CD4-positive, alpha-beta T cell (primary cell): ENCODE measurements around the gene DAPK2. TPM values are rescaled to one million over a fixed set of nuclear protein-coding genes. Genes with fewer than 3 reads are reported as not detected.

Experiments used
- ATAC-seq: fragments of 200-7000 bp; cut with Tn5 transposase; one replicate; pipeline ENCODE4 v1.10.0; 2022; ENCODE audit warnings: mild to moderate bottlenecking; ENCODE audit not compliant: poor library complexity
- CTCF ChIA-PET: fragments of 350-600 bp; sonication (Branson Sonifier 250); formaldehyde crosslinking; loops from one replicate; lab custom pipeline; 2021; ENCODE audit warnings: antibody characterized with exemption, inconsistent platforms; lab: Charles Lee
- POLR2A ChIA-PET: fragments of 350-600 bp; sonication (Branson Sonifier 250); formaldehyde crosslinking; loops from one replicate; lab custom pipeline; 2021; ENCODE audit warnings: antibody characterized with exemption, inconsistent platforms; lab: Charles Lee
- DNase-seq, 14 experiments: peaks; one replicate each; pipeline ENCODE4 v3.0.0-alpha.2; 2013 to 2020; ENCODE audit warnings: mixed read lengths in 2 of 14
- H3K27ac ChIP-seq, 2 donors: one replicate each; pipeline versions ENCODE4 v1.5.1 to v1.7.0; 2013; ENCODE audit warnings: low read length in 2 of 2, low read depth in 1 of 2, mild to moderate bottlenecking in 1 of 2
- H3K27me3 ChIP-seq, 2 experiments: 1 replicate in 1 of 2; 2 replicates in 1 of 2; pipeline versions ENCODE4 v1.6.1 to v1.7.0; 2013; ENCODE audit warnings: low read length in 2 of 2, control low read depth in 1 of 2, mild to moderate bottlenecking in 1 of 2, moderate library complexity in 1 of 2; ENCODE audit not compliant: insufficient read depth in 2 of 2, control insufficient read depth in 1 of 2
- H3K36me3 ChIP-seq: one replicate; pipeline ENCODE4 v1.6.1; 2013; ENCODE audit warnings: low read length, control low read depth; ENCODE audit not compliant: insufficient read depth
- H3K4me1 ChIP-seq: one replicate; pipeline ENCODE4 v1.6.1; 2013; ENCODE audit warnings: low read length, control low read depth; ENCODE audit not compliant: insufficient read depth
- H3K4me3 ChIP-seq: one replicate; pipeline ENCODE4 v1.5.1; 2013; ENCODE audit warnings: mild to moderate bottlenecking, low read length, moderate library complexity
- H3K9me3 ChIP-seq, 2 experiments: 1 replicate in 1 of 2; 2 replicates in 1 of 2; pipeline versions ENCODE4 v1.6.1 to v1.7.0; 2013; ENCODE audit warnings: low read length in 2 of 2, mild to moderate bottlenecking in 2 of 2, control low read depth in 1 of 2, moderate library complexity in 1 of 2; ENCODE audit not compliant: control insufficient read depth in 1 of 2, insufficient read depth in 1 of 2
- H3K27ac Mint-ChIP-seq: one replicate; pipeline ENCODE4 v1.8.0; 2020; ENCODE audit warnings: mixed read lengths
- H3K27me3 Mint-ChIP-seq: one replicate; pipeline ENCODE4 v1.8.0; 2021; ENCODE audit warnings: mixed read lengths
- H3K36me3 Mint-ChIP-seq: one replicate; pipeline ENCODE4 v1.8.0; 2021; ENCODE audit warnings: low read depth, mixed read lengths
- H3K4me1 Mint-ChIP-seq: one replicate; pipeline ENCODE4 v1.8.0; 2021; ENCODE audit warnings: low read depth, mixed read lengths
- H3K4me3 Mint-ChIP-seq: one replicate; pipeline ENCODE4 v1.8.0; 2020; ENCODE audit warnings: mild to moderate bottlenecking, mixed read lengths
- H3K9me3 Mint-ChIP-seq: one replicate; pipeline ENCODE4 v1.8.0; 2020; ENCODE audit warnings: mixed read lengths
- CTCF ChIP-seq: fragments of 200-600 bp; IDR thresholded peaks from one replicate; pipeline ENCODE4 v1.8.0; 2022; ENCODE audit warnings: antibody characterized with exemption, mild to moderate bottlenecking
- intact Hi-C, 2 experiments: fragments of 100-400 bp; cut with DNase I in 1 of 2; cut with micrococcal nuclease in 1 of 2; formaldehyde crosslinking; loops; one replicate each; pipeline versions ENCODE4 v1.15.1 to v1.9.0; 2023 to 2025; cut with DNase I, micrococcal nuclease
- total RNA-seq, 174 experiments: library from RNA in 2 of 174; stranded (reverse) in 2 of 174; gene quantifications; one replicate each; pipeline ENCODE4 v1.2.3 and lab custom pipeline; 2021 to 2026

Gene DAPK2
- total RNA-seq, 2 experiments from 2014 or later: 1.3 to 1.6 TPM

GRCh38 chr15:64004587-64004986, 41.7 kb downstream of the DAPK2 start:
- ATAC-seq: no peak
- no peak overlapping the region for H3K4me3 ChIP-seq
- TF ChIP-seq CTCF: no peak
- no peak overlapping the region for H3K27ac ChIP-seq
- Mint-ChIP-seq H3K27ac (no peak overlapping the region), H3K27me3 (no peaks in the 10 kb centered on the region), H3K4me3 (no peak overlapping the region), H3K9me3 (no peaks in the 10 kb centered on the region), H3K4me1 (peaks cover 20% of the 10 kb centered on the region), H3K36me3 (no peaks in the 10 kb centered on the region)
- CTCF ChIA-PET: no interaction called here
- peaks cover 15% of the 10 kb centered on the region for H3K4me1 ChIP-seq
- H3K9me3 ChIP-seq: no peaks in the 10 kb centered on the region
- H3K27me3 ChIP-seq: no peaks in the 10 kb centered on the region
- POLR2A ChIA-PET: no interaction called here
- no peaks in the 10 kb centered on the region for H3K36me3 ChIP-seq
- DNase-seq: no peak
- intact Hi-C loops: no loop called here

- Histone ChIP-seq H3K27ac (no peak overlapping the region), H3K36me3 (no peaks in the 10 kb centered on the region), H3K4me3 (no peak overlapping the region), H3K9me3 (no peaks in the 10 kb centered on the region), H3K4me1 (peaks cover 12% of the 10 kb centered on the region), H3K27me3 (no peaks in the 10 kb centered on the region)
- intact Hi-C loops: no loop called here
- ATAC-seq: no peak
- Mint-ChIP-seq H3K9me3 (no peaks in the 10 kb centered on the region), H3K36me3 (no peaks in the 10 kb centered on the region), H3K27ac (no peak overlapping the region), H3K27me3 (no peaks in the 10 kb centered on the region), H3K4me1 (peaks cover 18% of the 10 kb centered on the region), H3K4me3 (no peak overlapping the region)
- CTCF ChIA-PET: no interaction called here
- POLR2A ChIA-PET: no interaction called here
- DNase-seq: no peak
- TF ChIP-seq CTCF: no peak
Measured at GRCh38 chr15:64004056-64004455, 42.2 kb downstream of the DAPK2 start.

- H3K27ac Mint-ChIP-seq: no peak overlapping the region
- no peak overlapping the region for H3K27ac ChIP-seq
Measured at GRCh38 chr15:64003182-64003581, 43.1 kb downstream of the DAPK2 start.

More at GRCh38 chr15:64003182-64003581, 43.1 kb downstream of the DAPK2 start:
- no peaks in the 10 kb centered on the region for H3K27me3 ChIP-seq
- ChIA-PET CTCF (interaction anchor here (1.4 kb wide), 1 partner anchor 44 kb away, joined by 3 read pairs; no protein-coding TSS in a partner anchor), POLR2A (no interaction called here)
- intact Hi-C loops: no loop called here
- ATAC-seq (no peak), DNase-seq (no peak)
- Mint-ChIP-seq H3K27me3 (no peaks in the 10 kb centered on the region), H3K4me3 (no peak overlapping the region), H3K9me3 (no peaks in the 10 kb centered on the region), H3K36me3 (no peaks in the 10 kb centered on the region), H3K4me1 (peaks cover 21% of the 10 kb centered on the region)
- H3K4me1 ChIP-seq: peaks cover 16% of the 10 kb centered on the region
- no peak for TF ChIP-seq CTCF
- H3K4me3 ChIP-seq: no peak overlapping the region
- no peaks in the 10 kb centered on the region for H3K36me3 ChIP-seq
- H3K9me3 ChIP-seq: no peaks in the 10 kb centered on the region
